ENCODE results near the gene NPAT.

GRCh38 chr11:108160970-108161566, 61.4 kb downstream of the NPAT start:
- TF ChIP-seq, protein P1, sequence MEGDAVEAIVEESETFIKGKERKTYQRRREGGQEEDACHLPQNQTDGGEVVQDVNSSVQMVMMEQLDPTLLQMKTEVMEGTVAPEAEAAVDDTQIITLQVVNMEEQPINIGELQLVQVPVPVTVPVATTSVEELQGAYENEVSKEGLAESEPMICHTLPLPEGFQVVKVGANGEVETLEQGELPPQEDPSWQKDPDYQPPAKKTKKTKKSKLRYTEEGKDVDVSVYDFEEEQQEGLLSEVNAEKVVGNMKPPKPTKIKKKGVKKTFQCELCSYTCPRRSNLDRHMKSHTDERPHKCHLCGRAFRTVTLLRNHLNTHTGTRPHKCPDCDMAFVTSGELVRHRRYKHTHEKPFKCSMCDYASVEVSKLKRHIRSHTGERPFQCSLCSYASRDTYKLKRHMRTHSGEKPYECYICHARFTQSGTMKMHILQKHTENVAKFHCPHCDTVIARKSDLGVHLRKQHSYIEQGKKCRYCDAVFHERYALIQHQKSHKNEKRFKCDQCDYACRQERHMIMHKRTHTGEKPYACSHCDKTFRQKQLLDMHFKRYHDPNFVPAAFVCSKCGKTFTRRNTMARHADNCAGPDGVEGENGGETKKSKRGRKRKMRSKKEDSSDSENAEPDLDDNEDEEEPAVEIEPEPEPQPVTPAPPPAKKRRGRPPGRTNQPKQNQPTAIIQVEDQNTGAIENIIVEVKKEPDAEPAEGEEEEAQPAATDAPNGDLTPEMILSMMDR (IDR thresholded peaks at IDR 0.05), result no peak
- TF ChIP-seq POLR2A (IDR thresholded peaks at IDR 0.05) (no peak), POLR2AphosphoS5 (IDR thresholded peaks at IDR 0.05) (no peak)

All from breast epithelium (tissue), 3 donors.